Measurements from ENCODE around the gene MYD88. TPM values are rescaled to one million over a fixed set of nuclear protein-coding genes. Genes with fewer than 3 reads are reported as not detected.

MYD88 gene
- total and polyA plus RNA-seq, 2 donors from 2014 or later: 20.8 to 34.5 TPM

DNA sequence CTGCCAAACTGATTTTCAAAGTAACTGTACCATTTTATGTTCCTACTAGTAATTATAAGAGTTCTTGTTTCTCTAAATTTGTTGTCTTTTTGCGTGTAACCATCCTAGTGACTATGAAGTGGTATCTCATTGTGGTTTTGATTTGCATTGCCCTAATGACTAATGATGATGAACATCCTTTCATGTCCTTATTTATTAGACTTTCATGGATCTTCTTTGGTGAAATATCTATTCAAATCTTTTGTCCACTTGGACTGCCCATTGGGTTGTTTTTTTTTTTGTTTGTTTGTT is 30.5 kb downstream of the MYD88 start:
- intact Hi-C loops (cut with DNase I): no loop called here
- no peak overlapping the region for H3K27ac ChIP-seq (ENCODE audit: low read depth in 2 of 2, low read length in 2 of 2)
- H3K9ac ChIP-seq (ENCODE audit: low read length in 3 of 3): no peak overlapping the region
- FAIRE-seq (no peak), DNase-seq (no peak)
- peaks cover 0 to 2% (median 0%) of the 10 kb centered on the region in 3 donors for H3K36me3 ChIP-seq (ENCODE audit: control insufficient read depth in 2 of 3, insufficient read depth in 3 of 3, low read length in 3 of 3)
- H3K9me3 ChIP-seq (ENCODE audit: control insufficient read depth in 2 of 3, insufficient read depth in 1 of 3, low read length in 3 of 3): no peaks in the 10 kb centered on the region
- peaks cover 0 to 13% (median 7%) of the 10 kb centered on the region in 3 donors for H3K4me1 ChIP-seq (ENCODE audit: control insufficient read depth in 2 of 3, insufficient read depth in 2 of 3, low read depth in 1 of 3, low read length in 3 of 3)
- no peaks in the 10 kb centered on the region for H3K27me3 ChIP-seq (ENCODE audit: control insufficient read depth, insufficient read depth, low read length)
- TF ChIP-seq, protein P1, sequence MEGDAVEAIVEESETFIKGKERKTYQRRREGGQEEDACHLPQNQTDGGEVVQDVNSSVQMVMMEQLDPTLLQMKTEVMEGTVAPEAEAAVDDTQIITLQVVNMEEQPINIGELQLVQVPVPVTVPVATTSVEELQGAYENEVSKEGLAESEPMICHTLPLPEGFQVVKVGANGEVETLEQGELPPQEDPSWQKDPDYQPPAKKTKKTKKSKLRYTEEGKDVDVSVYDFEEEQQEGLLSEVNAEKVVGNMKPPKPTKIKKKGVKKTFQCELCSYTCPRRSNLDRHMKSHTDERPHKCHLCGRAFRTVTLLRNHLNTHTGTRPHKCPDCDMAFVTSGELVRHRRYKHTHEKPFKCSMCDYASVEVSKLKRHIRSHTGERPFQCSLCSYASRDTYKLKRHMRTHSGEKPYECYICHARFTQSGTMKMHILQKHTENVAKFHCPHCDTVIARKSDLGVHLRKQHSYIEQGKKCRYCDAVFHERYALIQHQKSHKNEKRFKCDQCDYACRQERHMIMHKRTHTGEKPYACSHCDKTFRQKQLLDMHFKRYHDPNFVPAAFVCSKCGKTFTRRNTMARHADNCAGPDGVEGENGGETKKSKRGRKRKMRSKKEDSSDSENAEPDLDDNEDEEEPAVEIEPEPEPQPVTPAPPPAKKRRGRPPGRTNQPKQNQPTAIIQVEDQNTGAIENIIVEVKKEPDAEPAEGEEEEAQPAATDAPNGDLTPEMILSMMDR (IDR thresholded peaks at IDR 0.05; ENCODE audit: borderline replicate concordance, extremely low read depth, insufficient read depth): no peak
- H3K4me3 ChIP-seq (ENCODE audit: low read length in 3 of 3): no peak overlapping the region

DNA sequence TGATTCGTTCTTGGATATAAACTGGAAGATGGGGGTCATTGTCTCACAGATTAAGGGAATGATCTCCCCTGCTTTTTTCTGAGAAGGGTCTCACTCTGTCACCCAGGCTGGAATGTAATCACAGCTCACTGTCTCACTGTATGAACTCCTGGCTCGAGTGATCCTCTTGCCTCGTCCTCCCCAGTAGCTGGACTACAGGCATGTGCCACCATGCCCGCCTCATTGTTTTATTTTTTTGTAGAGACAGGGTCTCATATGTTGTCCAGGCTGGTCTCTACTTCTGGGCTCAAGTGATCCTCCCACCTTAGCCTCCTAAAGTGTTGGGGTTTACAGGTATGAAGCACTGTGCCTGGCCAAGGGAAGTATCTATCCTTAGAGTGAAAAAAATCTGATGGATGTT is 32.3 kb downstream of the MYD88 start:
- no peak for FAIRE-seq
- DNase-seq: no peak
- Histone ChIP-seq H3K4me1 (ENCODE audit: control insufficient read depth in 2 of 3, insufficient read depth in 2 of 3, low read depth in 1 of 3, low read length in 3 of 3) (peaks cover 0 to 10% (median 7%) of the 10 kb centered on the region in 3 donors), H3K27me3 (ENCODE audit: control insufficient read depth, insufficient read depth, low read length) (no peaks in the 10 kb centered on the region), H3K4me3 (ENCODE audit: low read length in 3 of 3) (no peak overlapping the region), H3K36me3 (ENCODE audit: control insufficient read depth in 2 of 3, insufficient read depth in 3 of 3, low read length in 3 of 3) (peaks cover 0 to 2% (median 0%) of the 10 kb centered on the region in 3 donors), H3K27ac (ENCODE audit: low read depth in 2 of 2, low read length in 2 of 2) (no peak overlapping the region), H3K9ac (ENCODE audit: low read length in 3 of 3) (no peak overlapping the region), H3K9me3 (ENCODE audit: control insufficient read depth in 2 of 3, insufficient read depth in 1 of 3, low read length in 3 of 3) (no peaks in the 10 kb centered on the region)
- TF ChIP-seq, protein P1 (IDR thresholded peaks at IDR 0.05; ENCODE audit: borderline replicate concordance, extremely low read depth, insufficient read depth): no peak
- intact Hi-C loops (cut with DNase I): no loop called here

DNA sequence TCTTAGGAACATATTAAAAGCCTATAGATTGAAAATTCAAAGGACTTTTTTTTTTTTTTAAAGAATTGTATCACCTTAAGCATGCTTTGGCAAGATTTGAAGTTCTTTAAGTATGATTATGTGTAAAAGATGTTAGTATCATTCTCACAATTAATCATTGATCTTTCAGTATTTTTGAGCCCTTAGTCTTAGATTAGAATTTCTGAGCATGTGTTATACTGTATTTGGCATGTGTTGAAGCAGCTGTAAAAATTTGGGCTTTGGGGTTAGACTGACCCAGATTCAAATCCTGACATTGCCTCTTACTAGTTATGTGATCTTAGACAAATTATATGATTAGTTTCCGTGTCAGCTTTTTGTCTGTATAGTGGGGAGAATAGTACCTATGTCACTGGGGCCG is 33.2 kb downstream of the MYD88 start:
- TF ChIP-seq, protein P1 (IDR thresholded peaks at IDR 0.05; ENCODE audit: borderline replicate concordance, extremely low read depth, insufficient read depth): no peak
- H3K36me3 ChIP-seq (ENCODE audit: control insufficient read depth in 2 of 3, insufficient read depth in 3 of 3, low read length in 3 of 3): peaks cover 0 to 2% (median 0%) of the 10 kb centered on the region in 3 donors
- DNase-seq (no peak), FAIRE-seq (no peak)
- no peak overlapping the region for H3K27ac ChIP-seq (ENCODE audit: low read depth in 2 of 2, low read length in 2 of 2)
- H3K27me3 ChIP-seq (ENCODE audit: control insufficient read depth, insufficient read depth, low read length): no peaks in the 10 kb centered on the region
- peaks cover 0 to 10% (median 7%) of the 10 kb centered on the region in 3 donors for H3K4me1 ChIP-seq (ENCODE audit: control insufficient read depth in 2 of 3, insufficient read depth in 2 of 3, low read depth in 1 of 3, low read length in 3 of 3)
- H3K9ac ChIP-seq (ENCODE audit: low read length in 3 of 3): no peak overlapping the region
- H3K4me3 ChIP-seq (ENCODE audit: low read length in 3 of 3): no peak overlapping the region
- no peaks in the 10 kb centered on the region for H3K9me3 ChIP-seq (ENCODE audit: control insufficient read depth in 2 of 3, insufficient read depth in 1 of 3, low read length in 3 of 3)
- intact Hi-C loops (cut with DNase I): no loop called here

DNA sequence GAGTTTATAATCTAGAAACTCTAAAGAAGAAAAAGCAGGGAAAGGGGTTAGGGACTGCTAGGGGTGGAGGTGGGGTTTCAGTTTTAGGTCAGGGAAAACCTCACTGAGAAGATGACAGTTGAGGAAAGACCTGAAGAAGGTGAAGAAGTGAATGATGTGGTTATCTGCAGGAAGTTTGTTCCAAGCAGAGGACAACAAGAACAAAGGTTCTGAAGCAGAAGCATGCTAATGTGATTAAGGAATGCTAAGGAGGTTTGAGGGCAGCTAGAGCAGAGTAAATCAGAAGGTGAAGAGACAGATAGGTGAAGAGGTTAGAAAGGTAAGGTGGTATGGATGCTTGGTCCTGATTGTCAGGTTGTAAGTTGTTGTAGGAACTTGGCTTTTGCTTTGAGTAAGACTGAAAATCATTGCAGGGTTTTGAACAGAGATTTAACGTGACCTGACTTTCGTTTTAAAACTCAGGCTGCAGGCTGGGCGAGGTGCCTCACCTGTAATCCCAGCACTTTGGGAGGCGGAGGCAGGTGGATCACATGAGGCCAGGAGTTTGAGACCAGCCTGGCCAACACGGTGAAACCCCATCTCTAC is 35.5 kb downstream of the MYD88 start:
- Histone ChIP-seq H3K4me3 (ENCODE audit: low read length in 3 of 3) (no peak overlapping the region), H3K27ac (ENCODE audit: low read depth in 2 of 2, low read length in 2 of 2) (no peak overlapping the region), H3K9me3 (ENCODE audit: control insufficient read depth in 2 of 3, insufficient read depth in 1 of 3, low read length in 3 of 3) (no peaks in the 10 kb centered on the region), H3K4me1 (ENCODE audit: control insufficient read depth in 2 of 3, insufficient read depth in 2 of 3, low read depth in 1 of 3, low read length in 3 of 3) (peaks cover 0 to 7% (median 4%) of the 10 kb centered on the region in 3 donors), H3K36me3 (ENCODE audit: control insufficient read depth in 2 of 3, insufficient read depth in 3 of 3, low read length in 3 of 3) (peaks cover 0 to 2% (median 0%) of the 10 kb centered on the region in 3 donors), H3K27me3 (ENCODE audit: control insufficient read depth, insufficient read depth, low read length) (no peaks in the 10 kb centered on the region), H3K9ac (ENCODE audit: low read length in 3 of 3) (no peak overlapping the region)
- intact Hi-C loops (cut with DNase I): no loop called here
- TF ChIP-seq, protein P1 (IDR thresholded peaks at IDR 0.05; ENCODE audit: borderline replicate concordance, extremely low read depth, insufficient read depth): no peak
- FAIRE-seq (no peak), DNase-seq (no peak)

Data from kidney (tissue), 14 donors.